GM12872 (cell line): ENCODE data around the gene ORAI3.

ENCODE experiments used
- CTCF ChIP-seq: IDR thresholded peaks from 3 replicates; pipeline ENCODE4 v1.5.1; 2011; ENCODE audit warnings: low read depth, mild to moderate bottlenecking, low read length, moderate library complexity; ENCODE audit not compliant: insufficient read depth

The ORAI3 gene

DNA sequence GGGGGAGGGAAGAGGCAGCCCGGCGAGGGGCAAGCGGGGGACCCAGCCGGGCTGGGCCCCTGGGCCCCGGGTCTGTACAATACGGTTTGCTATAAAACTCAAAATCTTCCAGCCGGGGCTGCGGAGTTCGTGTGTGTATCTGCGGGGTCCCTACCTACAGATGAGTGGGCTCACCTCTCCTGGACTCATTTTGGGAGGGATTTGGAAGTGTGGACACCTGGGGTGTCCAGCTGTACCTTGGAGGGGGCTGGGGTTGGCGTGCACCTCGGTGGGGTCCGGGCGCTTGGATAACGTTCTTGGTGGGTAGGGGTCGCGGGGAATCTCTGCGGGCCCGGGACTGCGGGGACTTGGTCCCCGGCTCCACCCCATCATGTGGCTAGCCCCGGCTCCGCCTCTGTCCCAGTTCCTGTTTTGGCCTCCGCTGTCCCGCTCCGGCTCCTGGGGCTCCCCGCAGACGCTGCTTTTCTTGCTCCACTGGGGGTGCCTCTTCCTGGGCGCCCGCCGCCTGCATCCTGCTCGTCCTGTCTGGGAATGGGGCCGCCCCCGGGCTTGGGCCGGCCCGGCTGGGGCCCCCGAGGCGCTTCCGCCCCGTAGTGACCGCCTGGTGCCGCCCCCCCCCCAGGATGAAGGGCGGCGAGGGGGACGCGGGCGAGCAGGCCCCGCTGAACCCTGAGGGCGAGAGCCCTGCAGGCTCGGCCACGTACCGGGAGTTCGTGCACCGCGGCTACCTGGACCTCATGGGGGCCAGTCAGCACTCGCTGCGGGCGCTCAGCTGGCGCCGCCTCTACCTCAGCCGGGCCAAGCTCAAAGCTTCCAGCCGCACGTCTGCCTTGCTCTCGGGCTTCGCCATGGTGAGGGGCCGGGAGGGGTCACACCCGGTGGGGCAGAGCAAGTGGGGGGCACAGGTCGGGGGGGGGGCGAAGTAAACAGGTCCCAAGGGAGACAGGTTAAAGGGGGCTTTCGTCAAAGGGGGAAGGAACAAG, at the start of gene ORAI3:
Gene ORAI3 (plus strand): TSS at position 402 of the 983 bp plus-strand sequence. CDS start 222 bp downstream, at position 624.
- TF ChIP-seq CTCF = no peak

DNA sequence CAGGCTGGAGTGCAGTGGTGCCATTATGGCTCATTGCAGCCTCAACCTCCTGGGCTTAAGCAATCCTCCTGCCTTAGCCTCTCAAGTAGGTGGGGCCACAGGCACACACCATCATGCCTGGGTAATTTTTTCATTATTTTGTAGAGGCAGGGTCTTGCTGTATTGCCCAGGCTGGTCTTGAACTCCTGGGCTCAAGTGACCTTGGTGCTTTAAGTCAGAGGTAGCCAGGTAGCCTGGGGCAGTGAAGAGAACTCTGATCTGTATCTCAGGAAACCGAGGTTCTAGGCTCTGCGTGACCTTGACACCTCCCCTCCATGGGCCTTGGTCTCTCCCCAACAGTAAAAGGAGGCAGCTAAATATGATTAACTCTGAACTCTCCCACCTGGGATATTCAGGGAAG, 49.1 kb upstream of the ORAI3 start:
- no peak for TF ChIP-seq CTCF

- no peak for TF ChIP-seq CTCF
Measured at GRCh38 chr16:30900588-30900987, 48.3 kb upstream of the ORAI3 start.

- TF ChIP-seq CTCF = no peak
Measured at GRCh38 chr16:30901201-30902028, 47.5 kb upstream of the ORAI3 start.

DNA sequence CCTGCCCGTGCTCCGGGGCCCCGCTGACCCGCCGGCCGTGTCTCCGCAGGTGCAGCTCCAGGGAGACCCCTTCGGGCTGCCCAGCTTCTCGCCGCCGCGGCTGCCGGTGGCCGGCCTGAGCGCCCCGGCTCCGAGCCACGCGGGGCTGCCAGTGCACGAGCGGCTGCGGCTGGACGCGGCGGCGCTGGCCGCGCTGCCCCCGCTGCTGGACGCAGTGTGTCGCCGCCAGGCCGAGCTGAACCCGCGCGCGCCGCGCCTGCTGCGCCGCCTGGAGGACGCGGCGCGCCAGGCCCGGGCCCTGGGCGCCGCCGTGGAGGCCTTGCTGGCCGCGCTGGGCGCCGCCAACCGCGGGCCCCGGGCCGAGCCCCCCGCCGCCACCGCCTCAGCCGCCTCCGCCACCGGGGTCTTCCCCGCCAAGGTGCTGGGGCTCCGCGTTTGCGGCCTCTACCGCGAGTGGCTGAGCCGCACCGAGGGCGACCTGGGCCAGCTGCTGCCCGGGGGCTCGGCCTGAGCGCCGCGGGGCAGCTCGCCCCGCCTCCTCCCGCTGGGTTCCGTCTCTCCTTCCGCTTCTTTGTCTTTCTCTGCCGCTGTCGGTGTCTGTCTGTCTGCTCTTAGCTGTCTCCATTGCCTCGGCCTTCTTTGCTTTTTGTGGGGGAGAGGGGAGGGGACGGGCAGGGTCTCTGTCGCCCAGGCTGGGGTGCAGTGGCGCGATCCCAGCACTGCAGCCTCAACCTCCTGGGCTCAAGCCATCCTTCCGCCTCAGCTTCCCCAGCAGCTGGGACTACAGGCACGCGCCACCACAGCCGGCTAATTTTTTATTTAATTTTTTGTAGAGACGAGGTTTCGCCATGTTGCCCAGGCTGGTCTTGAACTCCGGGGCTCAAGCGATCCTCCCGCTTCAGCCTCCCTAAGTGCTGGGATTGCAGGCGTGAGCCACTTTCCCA, 46.6 kb upstream of the ORAI3 start:
- peak; percentile 52; the same call in 1 of the 3 replicates for TF ChIP-seq CTCF

DNA sequence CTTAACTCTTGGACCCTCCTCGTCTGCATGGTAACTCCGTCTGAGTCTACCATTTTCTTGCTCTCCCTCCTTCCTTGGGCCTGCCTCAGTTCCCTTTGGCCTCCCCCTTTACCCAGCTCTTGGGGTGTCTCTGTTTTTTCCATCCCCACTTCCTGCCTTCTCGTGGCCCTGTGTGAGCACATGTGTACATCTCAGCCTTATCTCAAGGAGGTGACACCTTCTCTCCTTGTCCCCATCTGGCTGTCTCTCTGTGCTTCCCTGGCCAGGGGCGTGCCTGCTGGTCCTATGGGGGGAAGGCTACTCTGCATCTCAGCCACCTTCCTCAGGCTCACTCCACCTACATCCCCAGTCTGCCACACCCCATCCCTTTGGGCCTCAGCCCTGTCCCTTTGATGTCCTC, 45.9 kb upstream of the ORAI3 start:
- TF ChIP-seq CTCF = no peak
